ENCODE data around the gene EFHD2. TPM values are rescaled to one million over a fixed set of nuclear protein-coding genes. Genes with fewer than 3 reads are reported as not detected.
"Not testable (repeated sequence)": the region's sequence is repeated elsewhere in the genome, so short reads cannot be mapped to it uniquely, and the experiment has no call there.

Gene EFHD2
- total RNA-seq, 4 donors from 2014 or later: 12.1 to 32.5 (median 20.4) TPM

DNA sequence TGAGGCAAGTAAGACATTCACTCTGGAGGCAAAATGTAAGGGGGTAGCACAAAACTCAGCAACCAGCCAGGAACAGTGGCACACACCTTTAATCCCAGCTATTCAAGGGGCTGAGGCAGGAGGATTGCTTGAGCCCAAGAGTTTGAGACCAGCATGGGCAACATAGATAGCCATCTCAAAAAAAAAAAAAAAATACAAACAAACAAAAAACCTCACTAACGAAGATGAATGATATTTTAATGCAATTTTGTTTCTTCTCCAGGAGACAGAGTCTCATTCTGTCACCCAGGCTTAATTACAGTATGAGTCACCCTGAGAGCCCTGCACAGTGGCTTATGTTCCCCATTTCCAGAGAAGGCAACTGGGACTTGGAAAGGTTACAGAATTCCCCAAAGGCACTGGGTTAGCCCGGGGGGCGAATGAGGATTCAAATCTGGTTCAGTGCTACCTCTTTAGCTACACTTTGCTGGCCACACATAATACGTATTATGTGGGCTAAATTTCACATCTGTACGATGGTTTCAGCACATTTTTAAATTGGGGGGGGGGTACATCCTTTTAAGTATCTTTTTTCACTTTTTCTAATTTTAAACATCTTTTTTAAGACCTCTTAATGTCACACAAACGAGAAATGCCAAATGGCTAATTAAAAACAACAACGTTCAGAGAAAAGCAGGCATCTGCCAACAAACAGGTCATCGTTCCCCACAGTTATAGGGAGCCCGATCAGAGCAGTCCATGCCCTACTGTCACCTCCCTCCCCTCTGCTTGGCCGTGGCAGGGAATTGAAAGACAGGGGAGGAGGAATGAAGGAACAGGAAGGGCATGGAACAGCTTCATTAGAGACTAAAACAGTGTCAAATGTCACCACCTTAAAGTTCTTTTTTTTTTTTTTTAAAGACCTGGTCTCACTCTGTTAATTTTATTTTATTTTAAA, 50.4 kb downstream of the EFHD2 start:
- no peak for DNase-seq
- Histone ChIP-seq H3K4me3 (no peak overlapping the region), H3K4me1 (no peaks in the 10 kb centered on the region), H3K36me3 (no peaks in the 10 kb centered on the region), H3K27me3 (no peaks in the 10 kb centered on the region), H3K9me3 (no peaks in the 10 kb centered on the region), H3K27ac (no peak overlapping the region)
- no peak for TF ChIP-seq POLR2A (IDR thresholded peaks at IDR 0.05)
- TF ChIP-seq, protein P1, sequence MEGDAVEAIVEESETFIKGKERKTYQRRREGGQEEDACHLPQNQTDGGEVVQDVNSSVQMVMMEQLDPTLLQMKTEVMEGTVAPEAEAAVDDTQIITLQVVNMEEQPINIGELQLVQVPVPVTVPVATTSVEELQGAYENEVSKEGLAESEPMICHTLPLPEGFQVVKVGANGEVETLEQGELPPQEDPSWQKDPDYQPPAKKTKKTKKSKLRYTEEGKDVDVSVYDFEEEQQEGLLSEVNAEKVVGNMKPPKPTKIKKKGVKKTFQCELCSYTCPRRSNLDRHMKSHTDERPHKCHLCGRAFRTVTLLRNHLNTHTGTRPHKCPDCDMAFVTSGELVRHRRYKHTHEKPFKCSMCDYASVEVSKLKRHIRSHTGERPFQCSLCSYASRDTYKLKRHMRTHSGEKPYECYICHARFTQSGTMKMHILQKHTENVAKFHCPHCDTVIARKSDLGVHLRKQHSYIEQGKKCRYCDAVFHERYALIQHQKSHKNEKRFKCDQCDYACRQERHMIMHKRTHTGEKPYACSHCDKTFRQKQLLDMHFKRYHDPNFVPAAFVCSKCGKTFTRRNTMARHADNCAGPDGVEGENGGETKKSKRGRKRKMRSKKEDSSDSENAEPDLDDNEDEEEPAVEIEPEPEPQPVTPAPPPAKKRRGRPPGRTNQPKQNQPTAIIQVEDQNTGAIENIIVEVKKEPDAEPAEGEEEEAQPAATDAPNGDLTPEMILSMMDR (IDR thresholded peaks at IDR 0.05): no peak
- intact Hi-C loops (cut with DNase I; ENCODE audit: low total_unique reads): no loop called here

DNA sequence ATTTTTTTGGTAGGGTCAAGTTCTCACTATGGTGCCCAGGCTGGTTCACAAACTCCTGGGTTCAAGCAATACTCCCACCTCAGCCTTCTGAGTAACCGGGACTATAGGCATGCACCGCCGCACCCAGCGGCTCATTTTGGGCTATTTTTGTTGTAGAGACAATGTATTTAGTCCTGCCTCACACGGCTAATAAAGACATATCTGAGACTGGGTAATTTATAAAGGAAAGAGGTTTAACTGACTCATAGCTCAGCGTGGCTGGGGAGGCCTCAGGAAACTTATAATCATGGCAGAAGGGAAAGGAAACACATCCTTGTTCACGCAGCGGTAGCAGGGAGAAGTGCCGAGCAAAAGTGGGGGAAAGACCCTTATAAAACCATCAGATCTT, 51.0 kb downstream of the EFHD2 start:
- intact Hi-C loops (cut with DNase I; ENCODE audit: low total_unique reads): no loop called here
- Histone ChIP-seq H3K4me3 (no peak overlapping the region), H3K27me3 (no peaks in the 10 kb centered on the region), H3K9me3 (no peaks in the 10 kb centered on the region), H3K27ac (no peak overlapping the region), H3K4me1 (no peaks in the 10 kb centered on the region), H3K36me3 (no peaks in the 10 kb centered on the region)
- no peak for DNase-seq
- TF ChIP-seq POLR2A (IDR thresholded peaks at IDR 0.05): no peak

DNA sequence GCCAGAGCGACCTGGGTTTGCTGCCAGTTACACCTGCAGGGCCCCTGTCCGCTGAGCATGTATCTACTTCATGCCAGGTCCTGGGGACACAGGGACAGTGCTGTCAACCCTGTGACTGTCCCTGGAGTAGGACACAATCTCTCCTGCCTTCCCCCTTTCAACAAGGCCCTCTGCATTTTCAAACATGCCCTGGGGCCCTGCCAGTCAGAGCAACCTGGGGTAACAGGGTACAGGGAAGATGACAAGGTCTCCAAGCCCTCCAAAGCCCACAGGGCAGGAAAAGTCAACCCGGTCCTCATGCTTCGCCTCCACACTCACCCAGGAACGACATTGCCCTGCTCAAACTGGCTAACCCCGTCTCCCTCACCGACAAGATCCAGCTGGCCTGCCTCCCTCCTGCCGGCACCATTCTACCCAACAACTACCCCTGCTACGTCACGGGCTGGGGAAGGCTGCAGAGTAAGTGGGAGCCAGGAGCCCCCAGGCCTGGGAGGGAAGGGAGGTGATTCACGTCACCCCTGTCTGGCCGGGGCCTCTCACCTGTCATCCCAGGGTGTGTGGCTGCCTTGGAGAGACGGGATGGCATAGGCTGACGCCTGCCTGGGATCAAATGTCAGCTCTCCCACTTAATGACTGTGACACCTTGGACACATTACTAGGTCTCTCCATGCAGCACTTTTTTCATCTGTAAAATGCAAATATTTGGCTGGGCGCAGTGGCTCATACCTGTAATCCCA, 53.5 kb downstream of the EFHD2 start:
- H3K9me3 ChIP-seq; DNase-seq; H3K4me3 ChIP-seq; intact Hi-C loops (cut with DNase I; ENCODE audit: low total_unique reads); H3K27me3 ChIP-seq; H3K36me3 ChIP-seq; H3K27ac ChIP-seq; H3K4me1 ChIP-seq: not testable (repeated sequence)

DNA sequence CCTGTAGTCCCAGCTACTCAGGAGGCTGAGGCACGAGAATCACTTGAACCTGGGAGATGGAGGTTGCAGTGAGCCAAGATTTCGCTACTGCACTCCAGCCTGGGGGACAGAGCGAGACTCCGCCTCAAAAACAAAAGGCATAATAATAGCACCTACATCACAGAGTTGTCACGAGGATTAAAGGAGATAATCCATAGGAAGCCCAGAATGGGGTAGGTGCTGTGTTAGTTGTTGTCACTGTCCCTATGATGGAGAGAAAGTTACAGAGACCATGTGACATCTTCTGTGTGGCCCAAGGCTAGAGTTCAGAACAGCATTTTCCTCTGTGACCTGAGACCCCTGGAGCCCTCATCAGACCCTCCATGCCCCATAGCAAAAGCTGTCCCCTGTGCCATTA, 54.2 kb downstream of the EFHD2 start:
- H3K27me3 ChIP-seq; H3K36me3 ChIP-seq; H3K4me3 ChIP-seq; intact Hi-C loops (cut with DNase I; ENCODE audit: low total_unique reads); H3K9me3 ChIP-seq; H3K4me1 ChIP-seq; H3K27ac ChIP-seq; DNase-seq: not testable (repeated sequence)

DNA sequence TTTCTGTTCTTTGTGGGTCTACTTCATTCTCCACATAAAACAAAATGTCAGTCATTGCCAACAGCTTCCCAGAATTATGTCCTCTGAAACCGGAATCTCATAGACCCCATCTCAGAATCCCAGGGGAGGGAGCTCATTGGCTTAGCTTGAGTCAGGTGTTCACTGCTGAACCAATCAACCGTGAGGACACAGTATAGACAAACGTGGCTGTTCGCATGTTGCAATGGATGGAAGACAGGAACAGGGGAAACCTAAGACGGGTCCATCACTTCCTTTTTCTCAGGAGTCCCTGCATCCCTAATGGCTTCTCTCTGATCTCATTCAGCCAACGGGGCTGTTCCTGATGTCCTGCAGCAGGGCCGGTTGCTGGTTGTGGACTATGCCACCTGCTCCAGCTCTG, 56.0 kb downstream of the EFHD2 start:
- DNase-seq: no peak
- intact Hi-C loops (cut with DNase I; ENCODE audit: low total_unique reads): no loop called here
- no peaks in the 10 kb centered on the region for H3K4me1 ChIP-seq
- no peaks in the 10 kb centered on the region for H3K9me3 ChIP-seq
- no peak overlapping the region for H3K4me3 ChIP-seq
- no peaks in the 10 kb centered on the region for H3K27me3 ChIP-seq
- H3K27ac ChIP-seq: no peak overlapping the region
- H3K36me3 ChIP-seq: no peaks in the 10 kb centered on the region
- TF ChIP-seq, protein P1 (IDR thresholded peaks at IDR 0.05): no peak
- no peak for TF ChIP-seq POLR2A (IDR thresholded peaks at IDR 0.05)

DNA sequence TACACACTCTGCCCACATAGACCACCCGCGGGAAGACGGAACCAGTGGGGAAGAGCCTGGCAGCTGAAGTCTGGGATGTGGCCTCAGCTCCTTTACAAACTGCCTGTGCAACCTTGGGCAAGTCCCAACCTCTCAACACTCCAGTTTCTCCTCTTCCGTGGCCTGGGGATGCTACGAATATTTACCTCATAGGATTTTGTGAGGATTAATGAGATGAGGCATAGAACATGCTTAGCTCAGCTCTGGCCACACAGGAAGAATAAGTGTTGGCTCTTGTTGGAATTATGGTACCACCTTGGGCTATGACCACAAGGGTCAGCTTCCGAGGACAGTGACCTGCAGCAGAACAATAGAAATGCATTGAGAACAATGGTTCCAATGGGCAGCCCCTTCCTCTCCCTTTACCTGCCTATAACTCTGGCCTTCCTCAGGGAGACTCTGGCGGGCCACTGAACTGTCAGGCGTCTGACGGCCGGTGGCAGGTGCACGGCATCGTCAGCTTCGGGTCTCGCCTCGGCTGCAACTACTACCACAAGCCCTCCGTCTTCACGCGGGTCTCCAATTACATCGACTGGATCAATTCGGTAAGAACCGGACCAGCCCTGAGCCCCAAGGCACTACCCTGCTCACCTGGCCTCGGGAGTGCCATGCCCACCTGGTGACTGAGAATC, 57.4 kb downstream of the EFHD2 start:
- H3K4me3 ChIP-seq; H3K27ac ChIP-seq; H3K36me3 ChIP-seq; intact Hi-C loops (cut with DNase I; ENCODE audit: low total_unique reads); H3K4me1 ChIP-seq; H3K27me3 ChIP-seq; H3K9me3 ChIP-seq; DNase-seq: not testable (repeated sequence)

DNA sequence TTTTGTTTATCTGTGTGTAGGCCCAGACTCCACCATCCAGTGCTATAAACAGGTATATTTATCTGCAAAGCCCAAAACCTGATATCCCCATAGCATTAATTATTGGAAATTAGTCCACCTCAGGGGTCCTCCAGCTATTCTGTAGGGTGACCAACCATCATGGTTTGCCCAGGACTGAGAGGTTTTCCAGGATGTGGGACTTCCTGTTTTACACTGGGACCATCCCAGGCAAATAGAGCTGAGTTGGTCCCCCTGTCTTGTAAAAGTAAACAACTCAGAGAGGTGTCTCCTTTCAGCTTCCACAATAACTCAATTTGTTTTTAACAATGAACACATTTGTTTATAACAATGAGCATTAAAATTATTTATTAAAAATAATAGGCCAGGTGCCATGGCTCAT, 58.5 kb downstream of the EFHD2 start:
- Histone ChIP-seq H3K36me3 (no peaks in the 10 kb centered on the region), H3K27ac (no peak overlapping the region), H3K9me3 (no peaks in the 10 kb centered on the region), H3K27me3 (no peaks in the 10 kb centered on the region), H3K4me3 (no peak overlapping the region), H3K4me1 (no peaks in the 10 kb centered on the region)
- intact Hi-C loops (cut with DNase I; ENCODE audit: low total_unique reads): no loop called here
- no peak for DNase-seq
- TF ChIP-seq POLR2A (IDR thresholded peaks at IDR 0.05): no peak
- TF ChIP-seq, protein P1 (IDR thresholded peaks at IDR 0.05): no peak
